Cardiac muscle cell (in vitro differentiated cells and primary cell): ENCODE data around the gene CCT8L2. TPM values are rescaled to one million over a fixed set of nuclear protein-coding genes. Genes with fewer than 3 reads are reported as not detected.
"Not testable (repeated sequence)": the region's sequence is repeated elsewhere in the genome, so short reads cannot be mapped to it uniquely, and the experiment has no call there.

ENCODE experiments used
- DNase-seq, 2 donors: peaks; one replicate each; pipeline versions ENCODE4 v3.0.0 to v3.0.0-alpha.2; 2010 to 2017; ENCODE audit warnings: low read depth in 1 of 2, low spot score in 1 of 2
- H3K27ac ChIP-seq: fragments of 200-600 bp; sonication (generic); 2 replicates; pipeline ENCODE4 v1.5.1; 2016
- H3K27me3 ChIP-seq: fragments of 200-600 bp; sonication (generic); 2 replicates; pipeline ENCODE4 v1.6.0; 2016; ENCODE audit warnings: control low read depth
- H3K36me3 ChIP-seq: fragments of 200-600 bp; sonication (generic); 2 replicates; pipeline ENCODE4 v1.5.1; 2016; ENCODE audit warnings: control low read depth
- H3K4me1 ChIP-seq: fragments of 200-600 bp; sonication (generic); 2 replicates; pipeline ENCODE4 v1.8.1; 2017; ENCODE audit warnings: low read depth, mild to moderate bottlenecking, mixed run types
- H3K4me3 ChIP-seq: fragments of 200-600 bp; sonication (generic); 2 replicates; pipeline ENCODE4 v1.5.1; 2016; ENCODE audit warnings: mild to moderate bottlenecking
- H3K9me3 ChIP-seq: fragments of 200-600 bp; sonication (generic); 2 replicates; pipeline ENCODE4 v1.5.1; 2017; ENCODE audit warnings: low read depth, mild to moderate bottlenecking, control low read depth
- CTCF ChIP-seq: IDR thresholded peaks from 2 replicates; pipeline ENCODE4 v1.5.1; 2012; ENCODE audit warnings: low read depth, mild to moderate bottlenecking, low read length
- polyA plus RNA-seq: library from polyadenylated mRNA; unstranded; fragments of >200 nt; fragmentation: Nextera tagmentation; extraction: Ambion mirVana; gene quantifications from 2 replicates; pipeline ENCODE4 v1.2.1, GENCODE V29; 2016
- total RNA-seq: library from RNA; depleted of rRNA; stranded (reverse); fragments of >200 nt; gene quantifications from 2 replicates; pipeline ENCODE4 v1.2.3, GENCODE V29; 2016

CCT8L2 gene
- total and polyA plus RNA-seq, 2 experiments from 2014 or later, result not detected

- no peak for TF ChIP-seq CTCF
- Histone ChIP-seq H3K27ac (no peak overlapping the region), H3K4me3 (no peak overlapping the region), H3K27me3 (no peaks in the 10 kb centered on the region), H3K36me3 (no peaks in the 10 kb centered on the region), H3K4me1 (no peaks in the 10 kb centered on the region), H3K9me3 (no peaks in the 10 kb centered on the region)
- no peak for DNase-seq
Measured at GRCh38 chr22:16568425-16568758, 24.2 kb downstream of the CCT8L2 start.

- H3K4me1 ChIP-seq, H3K4me3 ChIP-seq, H3K36me3 ChIP-seq, H3K27ac ChIP-seq, DNase-seq, H3K9me3 ChIP-seq, H3K27me3 ChIP-seq: not testable (repeated sequence)
Measured at GRCh38 chr22:16567617-16568424, 24.8 kb downstream of the CCT8L2 start.

GRCh38 chr22:16566421-16567151 is 26.0 kb downstream of the CCT8L2 start:
- not testable (repeated sequence) for H3K4me3 ChIP-seq, H3K36me3 ChIP-seq, H3K27me3 ChIP-seq, DNase-seq, H3K27ac ChIP-seq, H3K4me1 ChIP-seq, H3K9me3 ChIP-seq

GRCh38 chr22:16565585-16566420 is 26.8 kb downstream of the CCT8L2 start:
- H3K4me1 ChIP-seq, H3K9me3 ChIP-seq, H3K36me3 ChIP-seq, H3K27me3 ChIP-seq, H3K27ac ChIP-seq, H3K4me3 ChIP-seq, DNase-seq: not testable (repeated sequence)

- not testable (repeated sequence) for DNase-seq, H3K9me3 ChIP-seq
Measured at GRCh38 chr22:16564837-16565584, 27.6 kb downstream of the CCT8L2 start.

GRCh38 chr22:16563555-16564520 is 28.8 kb downstream of the CCT8L2 start:
- Histone ChIP-seq H3K36me3 (no peaks in the 10 kb centered on the region), H3K27me3 (no peaks in the 10 kb centered on the region), H3K27ac (no peak overlapping the region), H3K4me3 (no peak overlapping the region), H3K4me1 (no peaks in the 10 kb centered on the region), H3K9me3 (no peaks in the 10 kb centered on the region)
- TF ChIP-seq CTCF, result no peak
- no peak for DNase-seq

More at GRCh38 chr22:16564837-16565584, 27.6 kb downstream of the CCT8L2 start:
- not testable (repeated sequence) for H3K4me1 ChIP-seq, H3K4me3 ChIP-seq, H3K27me3 ChIP-seq, H3K27ac ChIP-seq, H3K36me3 ChIP-seq
